ENCODE results near the gene PID1. TPM values are rescaled to one million over a fixed set of nuclear protein-coding genes. Genes with fewer than 3 reads are reported as not detected.

The PID1 gene
- total RNA-seq, 1 donor from 2014 or later: 83.2 TPM

DNA sequence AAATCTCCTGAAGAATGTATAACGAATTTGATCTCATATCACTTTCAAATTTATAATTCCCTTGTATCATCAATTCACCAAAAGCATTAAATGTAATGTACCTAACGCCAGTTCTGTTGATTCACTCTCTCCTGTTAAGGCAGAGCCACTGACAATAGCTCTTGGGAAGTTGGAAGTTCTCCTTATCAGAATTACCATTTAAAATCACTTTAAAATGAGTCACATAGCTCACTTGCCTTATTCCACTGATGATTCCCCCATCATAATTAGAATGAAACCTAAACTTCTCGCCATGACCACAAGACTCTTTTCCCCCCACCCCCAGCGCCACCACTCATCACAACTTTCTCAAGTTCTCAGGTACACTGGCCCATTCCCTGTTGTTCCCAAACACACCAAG lies 117.1 kb downstream of the PID1 start:
- DNase-seq (ENCODE audit: extremely low spot score in 2 of 2): no peak
- Histone ChIP-seq H3K27ac (no peak overlapping the region), H3K27me3 (no peaks in the 10 kb centered on the region), H3K4me3 (no peak overlapping the region), H3K36me3 (no peaks in the 10 kb centered on the region), H3K9me3 (no peaks in the 10 kb centered on the region), H3K4me1 (peaks cover 4% of the 10 kb centered on the region)
- no peak for TF ChIP-seq POLR2AphosphoS5 (IDR thresholded peaks at IDR 0.05; ENCODE audit: insufficient read depth in 1 of 2, low read depth in 1 of 2)
- TF ChIP-seq, protein P1, sequence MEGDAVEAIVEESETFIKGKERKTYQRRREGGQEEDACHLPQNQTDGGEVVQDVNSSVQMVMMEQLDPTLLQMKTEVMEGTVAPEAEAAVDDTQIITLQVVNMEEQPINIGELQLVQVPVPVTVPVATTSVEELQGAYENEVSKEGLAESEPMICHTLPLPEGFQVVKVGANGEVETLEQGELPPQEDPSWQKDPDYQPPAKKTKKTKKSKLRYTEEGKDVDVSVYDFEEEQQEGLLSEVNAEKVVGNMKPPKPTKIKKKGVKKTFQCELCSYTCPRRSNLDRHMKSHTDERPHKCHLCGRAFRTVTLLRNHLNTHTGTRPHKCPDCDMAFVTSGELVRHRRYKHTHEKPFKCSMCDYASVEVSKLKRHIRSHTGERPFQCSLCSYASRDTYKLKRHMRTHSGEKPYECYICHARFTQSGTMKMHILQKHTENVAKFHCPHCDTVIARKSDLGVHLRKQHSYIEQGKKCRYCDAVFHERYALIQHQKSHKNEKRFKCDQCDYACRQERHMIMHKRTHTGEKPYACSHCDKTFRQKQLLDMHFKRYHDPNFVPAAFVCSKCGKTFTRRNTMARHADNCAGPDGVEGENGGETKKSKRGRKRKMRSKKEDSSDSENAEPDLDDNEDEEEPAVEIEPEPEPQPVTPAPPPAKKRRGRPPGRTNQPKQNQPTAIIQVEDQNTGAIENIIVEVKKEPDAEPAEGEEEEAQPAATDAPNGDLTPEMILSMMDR (IDR thresholded peaks at IDR 0.05): no peak
- no peak for TF ChIP-seq POLR2A (IDR thresholded peaks at IDR 0.05)
- intact Hi-C loops (cut with DNase I): no loop called here

DNA sequence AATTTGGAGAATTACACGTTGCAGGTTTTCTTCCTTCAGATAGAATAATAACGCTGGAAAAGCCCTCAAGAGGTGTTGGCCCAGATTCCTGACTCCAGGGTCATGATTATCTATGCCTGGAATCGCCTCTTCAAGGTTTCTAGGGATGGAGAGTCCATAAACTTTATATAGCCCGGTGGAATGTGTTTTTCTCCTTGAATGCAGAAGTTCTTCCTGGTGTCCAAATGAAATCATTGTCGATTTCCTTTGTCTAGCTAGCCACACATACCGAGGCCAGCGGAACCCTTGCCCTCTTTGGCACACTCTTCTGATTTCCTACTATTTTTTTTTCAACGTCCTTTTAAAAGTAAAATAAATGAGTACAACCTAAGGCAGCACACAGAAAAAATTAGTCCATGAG lies 117.8 kb downstream of the PID1 start:
- intact Hi-C loops (cut with DNase I): no loop called here
- no peak overlapping the region for H3K27ac ChIP-seq
- H3K27me3 ChIP-seq: no peaks in the 10 kb centered on the region
- peaks cover 4% of the 10 kb centered on the region for H3K4me1 ChIP-seq
- H3K4me3 ChIP-seq: no peak overlapping the region
- TF ChIP-seq POLR2A (IDR thresholded peaks at IDR 0.05) (no peak), POLR2AphosphoS5 (IDR thresholded peaks at IDR 0.05; ENCODE audit: insufficient read depth in 1 of 2, low read depth in 1 of 2) (no peak)
- TF ChIP-seq, protein P1 (IDR thresholded peaks at IDR 0.05): no peak
- no peaks in the 10 kb centered on the region for H3K36me3 ChIP-seq
- DNase-seq (ENCODE audit: extremely low spot score in 2 of 2): no peak
- no peaks in the 10 kb centered on the region for H3K9me3 ChIP-seq

DNA sequence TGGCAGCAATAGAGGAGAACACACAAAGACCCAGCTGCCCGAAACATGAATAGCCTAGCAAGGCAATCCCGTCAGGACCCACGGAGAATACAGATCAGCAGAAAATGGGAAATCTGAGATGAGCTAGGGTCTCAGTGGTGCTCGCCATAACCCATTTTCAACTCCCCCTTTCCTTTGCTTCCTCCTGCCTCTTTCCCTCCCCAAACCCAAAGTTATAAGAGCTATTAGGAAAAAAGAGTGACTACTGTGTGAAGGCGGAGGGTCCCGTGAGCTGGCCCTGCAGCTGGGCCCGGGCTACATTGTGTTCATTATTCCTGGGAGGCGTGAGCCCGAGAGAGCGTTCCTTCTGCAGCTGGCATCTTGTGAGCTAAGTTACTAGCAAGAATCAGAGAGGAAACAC lies 118.4 kb downstream of the PID1 start:
- Histone ChIP-seq H3K4me3 (no peak overlapping the region), H3K9me3 (no peaks in the 10 kb centered on the region), H3K27ac (no peak overlapping the region), H3K36me3 (no peaks in the 10 kb centered on the region), H3K4me1 (peaks cover 4% of the 10 kb centered on the region), H3K27me3 (no peaks in the 10 kb centered on the region)
- intact Hi-C loops (cut with DNase I): no loop called here
- TF ChIP-seq POLR2AphosphoS5 (IDR thresholded peaks at IDR 0.05; ENCODE audit: insufficient read depth in 1 of 2, low read depth in 1 of 2): no peak
- no peak for TF ChIP-seq POLR2A (IDR thresholded peaks at IDR 0.05)
- TF ChIP-seq, protein P1 (IDR thresholded peaks at IDR 0.05): no peak
- DNase-seq (ENCODE audit: extremely low spot score in 2 of 2): no peak

DNA sequence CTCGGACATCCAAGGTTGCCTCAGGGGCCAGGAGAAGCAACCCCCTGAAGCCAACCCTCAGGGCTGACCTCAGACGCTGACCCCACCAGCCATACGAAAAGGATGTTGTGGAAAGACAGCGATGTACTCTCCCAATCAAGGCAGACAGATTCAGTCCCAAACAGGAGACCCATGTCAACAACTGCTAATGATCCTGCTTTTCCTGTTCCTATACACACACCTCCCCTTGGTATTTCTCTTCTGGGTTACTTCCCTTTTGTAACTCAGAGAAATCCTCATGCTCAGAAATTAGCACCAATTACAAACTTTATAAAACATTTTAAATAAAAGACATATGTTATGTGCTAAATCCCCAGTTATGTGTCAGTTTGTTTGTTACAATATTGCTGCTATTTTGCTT lies 120.8 kb downstream of the PID1 start:
- Histone ChIP-seq H3K27ac (no peak overlapping the region), H3K4me3 (no peak overlapping the region), H3K9me3 (no peaks in the 10 kb centered on the region), H3K27me3 (no peaks in the 10 kb centered on the region), H3K4me1 (peaks cover 4% of the 10 kb centered on the region), H3K36me3 (no peaks in the 10 kb centered on the region)
- intact Hi-C loops (cut with DNase I): no loop called here
- TF ChIP-seq POLR2AphosphoS5 (IDR thresholded peaks at IDR 0.05; ENCODE audit: insufficient read depth in 1 of 2, low read depth in 1 of 2): no peak
- TF ChIP-seq POLR2A (IDR thresholded peaks at IDR 0.05): no peak
- TF ChIP-seq, protein P1 (IDR thresholded peaks at IDR 0.05): no peak
- DNase-seq (ENCODE audit: extremely low spot score in 2 of 2): no peak

DNA sequence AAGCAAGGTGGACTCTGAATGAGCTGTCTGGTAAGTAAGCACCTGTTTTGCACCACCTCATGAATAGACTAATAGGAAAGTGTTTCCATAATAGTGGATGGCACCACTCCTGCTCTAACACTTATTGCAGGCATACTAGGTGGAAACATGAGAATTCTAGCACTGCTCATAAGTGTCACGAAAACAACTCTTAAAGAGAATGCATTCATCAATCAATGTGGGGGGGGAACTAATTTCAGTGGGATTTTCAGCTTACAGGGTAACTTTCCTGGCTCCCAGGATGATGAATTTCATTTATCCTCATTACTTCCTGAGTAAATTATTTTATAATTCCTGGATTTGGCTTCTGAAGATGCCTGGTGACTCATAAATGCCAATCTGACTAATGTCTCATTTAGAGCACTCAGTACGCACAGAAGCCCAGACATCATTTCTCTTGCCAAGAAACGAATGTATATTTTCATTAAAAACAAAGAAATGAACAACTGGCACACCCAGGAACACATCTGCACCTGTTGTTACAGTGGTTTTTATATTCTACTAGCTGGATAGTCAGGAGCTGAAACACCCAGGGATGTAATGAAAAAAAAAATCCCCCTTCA lies 129.6 kb downstream of the PID1 start:
- H3K4me1 ChIP-seq: no peaks in the 10 kb centered on the region
- H3K9me3 ChIP-seq: no peaks in the 10 kb centered on the region
- intact Hi-C loops (cut with DNase I): no loop called here
- no peaks in the 10 kb centered on the region for H3K27me3 ChIP-seq
- DNase-seq (ENCODE audit: extremely low spot score in 2 of 2): no peak
- no peaks in the 10 kb centered on the region for H3K36me3 ChIP-seq
- TF ChIP-seq, protein P1 (IDR thresholded peaks at IDR 0.05): no peak
- TF ChIP-seq POLR2AphosphoS5 (IDR thresholded peaks at IDR 0.05; ENCODE audit: insufficient read depth in 1 of 2, low read depth in 1 of 2): no peak
- no peak for TF ChIP-seq POLR2A (IDR thresholded peaks at IDR 0.05)
- H3K4me3 ChIP-seq: no peak overlapping the region
- H3K27ac ChIP-seq: no peak overlapping the region
